GM12878 (cell line): ENCODE data around the gene AFMID. TPM values are rescaled to one million over a fixed set of nuclear protein-coding genes. Genes with fewer than 3 reads are reported as not detected.

Experiments used
- ATAC-seq: fragments of 200-7000 bp; cut with Tn5 transposase; 3 replicates; pipeline ENCODE4 v1.9.1; 2020; ENCODE audit warnings: mild to moderate bottlenecking, moderate library complexity
- BruUV-seq: library from RNA; stranded (reverse); fragments of 400-500 nt; replicated peaks from 2 replicates; lab custom pipeline; 2021; lab: Mats Ljungman, UMichigan
- CTCF ChIA-PET: fragments of 300-600 bp; sonication (Branson Sonifier 250); formaldehyde crosslinking; extraction: SDS; loops from one replicate; lab custom pipeline; 2021; ENCODE audit warnings: inconsistent platforms; lab: Yijun Ruan, JAX
- POLR2A ChIA-PET: fragments of 350-600 bp; formaldehyde crosslinking; extraction: SDS; loops from one replicate; lab custom pipeline; 2021; ENCODE audit warnings: inconsistent platforms; lab: Charles Lee
- RAD21 ChIA-PET: fragments of 300-600 bp; sonication (Branson Sonifier 250); formaldehyde crosslinking; loops from one replicate; lab custom pipeline; 2023; ENCODE audit warnings: antibody characterized with exemption; ENCODE audit not compliant: unreplicated experiment; lab: Charles Lee
- SMC1A ChIA-PET: fragments of 300-600 bp; sonication (Branson Sonifier 250); formaldehyde crosslinking; loops from one replicate; lab custom pipeline; 2023; ENCODE audit not compliant: unreplicated experiment, uncharacterized antibody; lab: Charles Lee
- DNase-seq: peaks from one replicate; pipeline ENCODE4 v3.0.0-alpha.2; 2011; ENCODE audit warnings: low read depth, low spot score
- FAIRE-seq: peaks from 3 replicates; lab custom pipeline; 2011; peaks lifted over from hg19 to GRCh38; lab: Jason Lieb, UNC
- H2AFZ ChIP-seq: 2 replicates; pipeline ENCODE4 v1.6.0; 2011; ENCODE audit warnings: low read depth, low read length, control low read depth; ENCODE audit not compliant: control insufficient read depth
- H3K27ac ChIP-seq: 2 replicates; pipeline ENCODE4 v1.5.1; 2011; ENCODE audit warnings: control low read depth; ENCODE audit not compliant: control insufficient read depth, insufficient read depth
- H3K27me3 ChIP-seq, 2 experiments: replicated peaks in 1 of 2; 2 replicates each; pipeline versions ENCODE4 v1.6.0 to v1.6.1; 2011; ENCODE audit warnings: low read length in 1 of 2; ENCODE audit not compliant: control insufficient read depth in 2 of 2, insufficient read depth in 2 of 2
- H3K36me3 ChIP-seq, 2 experiments: 2 replicates each; pipeline ENCODE4 v1.5.1; 2011; ENCODE audit warnings: low read length in 1 of 2; ENCODE audit not compliant: control insufficient read depth in 2 of 2, insufficient read depth in 2 of 2
- H3K4me1 ChIP-seq: 2 replicates; pipeline ENCODE4 v1.6.1; 2011; ENCODE audit warnings: mild to moderate bottlenecking, low read length, moderate library complexity, mixed read lengths; ENCODE audit not compliant: control insufficient read depth, insufficient read depth
- H3K4me2 ChIP-seq: 2 replicates; pipeline ENCODE4 v1.6.0; 2011; ENCODE audit warnings: control low read depth; ENCODE audit not compliant: control insufficient read depth, insufficient read depth
- H3K4me3 ChIP-seq: fragments of 200-600 bp; sonication (generic); 2 replicates; pipeline ENCODE4 v1.5.1; 2016
- H3K79me2 ChIP-seq: 2 replicates; pipeline ENCODE4 v1.6.0; 2011; ENCODE audit warnings: low read length; ENCODE audit not compliant: control insufficient read depth, insufficient read depth
- H3K9ac ChIP-seq: 2 replicates; pipeline ENCODE4 v1.8.0; 2011; ENCODE audit warnings: low read length, control low read depth, mixed read lengths; ENCODE audit not compliant: control insufficient read depth, insufficient read depth
- H3K9me3 ChIP-seq: replicated peaks from 3 replicates; pipeline ENCODE4 v1.5.1; 2011; ENCODE audit warnings: mild to moderate bottlenecking, low read length; ENCODE audit not compliant: control insufficient read depth, insufficient read depth
- H4K20me1 ChIP-seq: 2 replicates; pipeline ENCODE4 v1.6.0; 2011; ENCODE audit not compliant: control insufficient read depth, insufficient read depth
- FOS ChIP-seq: IDR thresholded peaks from 3 replicates; pipeline ENCODE4 v1.6.1; 2011; ENCODE audit warnings: borderline replicate concordance; ENCODE audit not compliant: insufficient read length; ENCODE audit errors: extremely low read depth
- MXI1 ChIP-seq: fragments of 150-350 bp; IDR thresholded peaks from 2 replicates; pipeline ENCODE4 v1.6.1; 2011; ENCODE audit warnings: low read depth, mild to moderate bottlenecking, inconsistent platforms, low read length, improper control_type of control experiment
- RAD51 ChIP-seq: fragments of 450-650 bp; IDR thresholded peaks from 2 replicates; pipeline ENCODE4 v1.6.1; 2016; ENCODE audit warnings: moderate library complexity, mild to moderate bottlenecking, inconsistent platforms
- TARDBP ChIP-seq: IDR thresholded peaks from 2 replicates; pipeline ENCODE4 v1.6.1; 2016; ENCODE audit warnings: borderline replicate concordance
- ZSCAN29 ChIP-seq: fragments of 450-650 bp; IDR thresholded peaks from 2 replicates; pipeline ENCODE4 v1.6.1; 2017; ENCODE audit warnings: mild to moderate bottlenecking, moderate library complexity
- WGBS: methylation state at CpG from one replicate; pipeline ENCODE4 v1.1.6; 2016; ENCODE audit warnings: low lambda C conversion rate; ENCODE audit not compliant: insufficient replicate concordance, insufficient coverage; ENCODE audit errors: missing lambda C conversion rate; 5-methylcytosine and 5-hydroxymethylcytosine counted together
- in situ Hi-C: fragments of 300-500 bp; cut with MboI; formaldehyde crosslinking; loops from 9 replicates; pipeline ENCODE4 v1.14.3; 2018; ENCODE audit warnings: mixed read lengths
- intact Hi-C: fragments of 100-400 bp; cut with micrococcal nuclease; formaldehyde crosslinking; loops from one replicate; pipeline ENCODE4 v1.14.2; 2022; ENCODE audit not compliant: unreplicated experiment
- polyA plus RNA-seq, 11 experiments: library from polyadenylated mRNA; depleted of rRNA in 4 of 11; unstranded in 6 of 11; stranded (reverse) in 5 of 11; fragments of >200 nt; fragmentation: Nextera tagmentation in 4 of 11; fragmentation: Illumina TruSeq in 1 of 11; extraction: Ambion mirVana in 4 of 11; extraction: Trizol in 1 of 11; gene quantifications; 1 replicate in 1 of 11; 2 replicates in 10 of 11; pipeline versions ENCODE4 v1.2.1 to v1.2.3, GENCODE V29; 2011 to 2016; ENCODE audit warnings: inconsistent platforms in 2 of 11, missing spikeins in 2 of 11, low read depth in 1 of 11
- total RNA-seq, 4 experiments: library from RNA; depleted of rRNA in 3 of 4; stranded (reverse); fragments of >200 nt in 3 of 4; fragmentation: Illumina TruSeq in 1 of 4; extraction: Trizol in 1 of 4; gene quantifications; 2 replicates each; pipeline versions ENCODE4 v1.2.1 to v1.2.3, GENCODE V29; 2013 to 2021

Gene AFMID
- total and polyA plus RNA-seq, 10 of the 15 experiments (the other 5 are each of a cell fraction or from before 2014, with no cell fraction given) = 36.1 to 98.8 (median 51.6) TPM

GRCh38 chr17:78204387-78205123 lies 17.4 kb downstream of the AFMID start:
- peaks cover 0 to 12% of the 10 kb centered on the region in 2 experiments; a peak in 3 of 4 replicates for H3K36me3 ChIP-seq
- BruUV-seq = TSS peak; percentile 49
- H3K79me2 ChIP-seq = no peaks in the 10 kb centered on the region; the same call in 1 of the 2 replicates
- CTCF ChIA-PET = interaction anchor here (1.2 kb wide), 1 partner anchor 120 kb away, joined by 3 read pairs; no protein-coding TSS in a partner anchor
- POLR2A ChIA-PET = interaction anchor here (0.6 to 1.1 kb wide), 2 partner anchors 84 to 95 kb away, joined by 3 read pairs; no protein-coding TSS in a partner anchor
- no peak overlapping the region for H2AFZ ChIP-seq
- H3K9ac ChIP-seq = no peak overlapping the region
- SMC1A ChIA-PET = interaction anchor here (1.6 kb wide), 1 partner anchor 34 kb away, joined by 3 read pairs; no protein-coding TSS in a partner anchor
- no peak overlapping the region for H3K4me2 ChIP-seq
- in situ Hi-C loops = no loop called here
- H3K27ac ChIP-seq = no peak overlapping the region
- ATAC-seq (no peak), DNase-seq (no peak)
- no peaks in the 10 kb centered on the region for H3K4me1 ChIP-seq
- no peaks in the 10 kb centered on the region; the same call in 2 of the 3 replicates for H3K9me3 ChIP-seq
- no peaks in the 10 kb centered on the region for H4K20me1 ChIP-seq
- TF ChIP-seq FOS = no peak
- no peak for TF ChIP-seq TARDBP
- no peak for TF ChIP-seq MXI1
- TF ChIP-seq ZSCAN29 = no peak
- no peak for TF ChIP-seq RAD51
- TF ChIP-seq, all 136 proteins: peak for 0
- intact Hi-C loops = no loop called here
- no peak for FAIRE-seq
- H3K4me3 ChIP-seq = no peak overlapping the region
- RAD21 ChIA-PET = no interaction called here
- WGBS = 95% methylated on average over 22 of the region's 22 CpGs
- no peaks in the 10 kb centered on the region for H3K27me3 ChIP-seq
